DOHH2 (cell line): Measurements from ENCODE around the gene BAHD1.

Experiments
- H3F3A ChIP-seq: fragments of 200-600 bp; sonication (generic), shearing (Covaris generic); 2 replicates; pipeline ENCODE4 v1.6.0; 2016; ENCODE audit warnings: antibody characterized with exemption, mild to moderate bottlenecking; ENCODE audit not compliant: control insufficient read depth, insufficient read depth
- H3K27ac ChIP-seq: fragments of 200-600 bp; sonication (generic); 2 replicates; pipeline ENCODE4 v1.5.1; 2014; ENCODE audit warnings: low read depth, mild to moderate bottlenecking, low read length, moderate library complexity
- H3K27me3 ChIP-seq: fragments of 200-600 bp; sonication (generic); 2 replicates; pipeline ENCODE4 v1.6.1; 2014; ENCODE audit warnings: mild to moderate bottlenecking, low read length, mixed read lengths; ENCODE audit not compliant: control insufficient read depth
- H3K36me3 ChIP-seq: fragments of 200-600 bp; sonication (generic); 2 replicates; pipeline ENCODE4 v1.6.1; 2014; ENCODE audit warnings: mild to moderate bottlenecking, low read length, moderate library complexity, mixed read lengths; ENCODE audit not compliant: control insufficient read depth
- H3K4me1 ChIP-seq: fragments of 200-600 bp; sonication (generic); 2 replicates; pipeline ENCODE4 v1.6.1; 2014; ENCODE audit warnings: mild to moderate bottlenecking, low read length, mixed read lengths; ENCODE audit not compliant: control insufficient read depth
- H3K4me2 ChIP-seq: fragments of 200-600 bp; sonication (generic); 2 replicates; pipeline ENCODE4 v1.6.0; 2014; ENCODE audit warnings: mild to moderate bottlenecking, low read length, moderate library complexity
- H3K4me3 ChIP-seq: fragments of 200-600 bp; sonication (generic); 2 replicates; pipeline ENCODE4 v1.5.1; 2014; ENCODE audit warnings: mild to moderate bottlenecking, low read length, mixed read lengths
- H3K79me2 ChIP-seq: fragments of 200-600 bp; sonication (generic); 2 replicates; pipeline ENCODE4 v1.6.1; 2014; ENCODE audit warnings: mild to moderate bottlenecking, low read length, mixed read lengths; ENCODE audit not compliant: control insufficient read depth
- H3K9me2 ChIP-seq: fragments of 200-600 bp; sonication (generic); replicated peaks from 2 replicates; pipeline ENCODE4 v1.6.1; 2014; ENCODE audit warnings: mild to moderate bottlenecking, low read length, mixed read lengths; ENCODE audit not compliant: control insufficient read depth
- H3K9me3 ChIP-seq: fragments of 200-600 bp; sonication (generic); 2 replicates; pipeline ENCODE4 v1.6.1; 2014; ENCODE audit warnings: antibody characterized with exemption, low read length, mixed read lengths; ENCODE audit not compliant: control insufficient read depth, insufficient read depth
- H4K20me1 ChIP-seq: fragments of 200-600 bp; sonication (generic); 2 replicates; pipeline ENCODE4 v1.6.0; 2014; ENCODE audit warnings: low read depth, mild to moderate bottlenecking, antibody characterized with exemption, low read length, moderate library complexity; ENCODE audit not compliant: control insufficient read depth, insufficient read depth
- EZH2phosphoT487 ChIP-seq: fragments of 200-600 bp; sonication (generic); IDR thresholded peaks from 2 replicates; pipeline ENCODE4 v1.6.1; 2017; ENCODE audit warnings: borderline replicate concordance, mild to moderate bottlenecking, antibody characterized with exemption, low read length, moderate library complexity, mixed read lengths
- TF ChIP-seq, protein P1 (sequence below): fragments of 200-600 bp; sonication (generic); IDR thresholded peaks from one replicate; pipeline ENCODE4 v1.5.1; 2014; ENCODE audit warnings: antibody characterized with exemption, mild to moderate bottlenecking, low read depth, low read length; ENCODE audit not compliant: poor library complexity, severe bottlenecking

The BAHD1 gene

DNA sequence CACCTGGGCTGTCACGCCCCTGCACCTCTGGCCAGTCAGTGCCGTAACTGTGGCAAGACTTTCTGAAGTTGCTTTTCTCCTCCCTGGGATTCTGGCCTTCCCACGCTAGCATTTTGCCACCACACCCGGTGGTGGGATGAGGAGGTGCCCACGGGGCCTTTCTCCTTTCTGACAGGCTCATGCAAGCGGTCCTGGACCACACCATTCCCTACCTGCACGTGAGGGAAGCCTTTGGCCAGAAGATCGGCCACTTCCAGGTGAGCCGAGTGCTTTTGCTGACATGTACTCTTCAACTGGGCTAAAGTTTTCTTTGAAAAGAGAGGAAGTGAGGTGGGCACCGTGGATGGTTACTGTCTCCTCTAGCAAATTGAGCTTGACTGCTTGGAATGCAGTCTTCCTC, 25.5 kb upstream of the BAHD1 start:
- Histone ChIP-seq H3K27ac (no peak overlapping the region), H3K4me2 (no peak overlapping the region), H3K4me1 (no peaks in the 10 kb centered on the region), H3K36me3 (peaks cover 26% of the 10 kb centered on the region; the same call in 1 of the 2 replicates), H3K4me3 (no peak overlapping the region), H3K9me3 (no peaks in the 10 kb centered on the region), H3K79me2 (no peaks in the 10 kb centered on the region), H4K20me1 (no peaks in the 10 kb centered on the region), H3K27me3 (no peaks in the 10 kb centered on the region), H3K9me2 (no peaks in the 10 kb centered on the region), H3F3A (no peaks in the 10 kb centered on the region)
- TF ChIP-seq, protein P1, sequence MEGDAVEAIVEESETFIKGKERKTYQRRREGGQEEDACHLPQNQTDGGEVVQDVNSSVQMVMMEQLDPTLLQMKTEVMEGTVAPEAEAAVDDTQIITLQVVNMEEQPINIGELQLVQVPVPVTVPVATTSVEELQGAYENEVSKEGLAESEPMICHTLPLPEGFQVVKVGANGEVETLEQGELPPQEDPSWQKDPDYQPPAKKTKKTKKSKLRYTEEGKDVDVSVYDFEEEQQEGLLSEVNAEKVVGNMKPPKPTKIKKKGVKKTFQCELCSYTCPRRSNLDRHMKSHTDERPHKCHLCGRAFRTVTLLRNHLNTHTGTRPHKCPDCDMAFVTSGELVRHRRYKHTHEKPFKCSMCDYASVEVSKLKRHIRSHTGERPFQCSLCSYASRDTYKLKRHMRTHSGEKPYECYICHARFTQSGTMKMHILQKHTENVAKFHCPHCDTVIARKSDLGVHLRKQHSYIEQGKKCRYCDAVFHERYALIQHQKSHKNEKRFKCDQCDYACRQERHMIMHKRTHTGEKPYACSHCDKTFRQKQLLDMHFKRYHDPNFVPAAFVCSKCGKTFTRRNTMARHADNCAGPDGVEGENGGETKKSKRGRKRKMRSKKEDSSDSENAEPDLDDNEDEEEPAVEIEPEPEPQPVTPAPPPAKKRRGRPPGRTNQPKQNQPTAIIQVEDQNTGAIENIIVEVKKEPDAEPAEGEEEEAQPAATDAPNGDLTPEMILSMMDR: no peak
- TF ChIP-seq EZH2phosphoT487: no peak

DNA sequence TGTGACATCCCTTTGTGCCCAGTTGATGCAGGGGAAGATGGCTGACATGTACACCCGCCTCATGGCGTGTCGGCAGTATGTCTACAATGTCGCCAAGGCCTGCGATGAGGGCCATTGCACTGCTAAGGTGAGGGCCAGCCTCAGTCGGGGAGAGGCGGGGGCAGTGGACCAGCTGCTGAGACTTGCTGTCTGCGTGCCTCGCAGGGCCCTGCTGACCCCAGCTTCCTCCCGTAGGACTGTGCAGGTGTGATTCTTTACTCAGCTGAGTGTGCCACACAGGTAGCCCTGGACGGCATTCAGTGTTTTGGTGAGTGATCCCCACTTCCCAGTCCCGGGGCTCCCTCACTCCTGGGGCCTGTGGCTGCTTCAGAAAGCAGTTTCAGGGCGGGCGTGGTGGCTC, 24.7 kb upstream of the BAHD1 start:
- Histone ChIP-seq H3K79me2 (no peaks in the 10 kb centered on the region), H3K36me3 (peaks cover 21% of the 10 kb centered on the region; the same call in 1 of the 2 replicates), H3K27me3 (no peaks in the 10 kb centered on the region), H3K27ac (no peak overlapping the region), H3K4me3 (no peak overlapping the region), H3K4me1 (no peaks in the 10 kb centered on the region), H3K9me3 (no peaks in the 10 kb centered on the region), H3K4me2 (no peak overlapping the region), H3F3A (no peaks in the 10 kb centered on the region), H4K20me1 (no peaks in the 10 kb centered on the region), H3K9me2 (no peaks in the 10 kb centered on the region)
- TF ChIP-seq EZH2phosphoT487: no peak
- TF ChIP-seq, protein P1: no peak

DNA sequence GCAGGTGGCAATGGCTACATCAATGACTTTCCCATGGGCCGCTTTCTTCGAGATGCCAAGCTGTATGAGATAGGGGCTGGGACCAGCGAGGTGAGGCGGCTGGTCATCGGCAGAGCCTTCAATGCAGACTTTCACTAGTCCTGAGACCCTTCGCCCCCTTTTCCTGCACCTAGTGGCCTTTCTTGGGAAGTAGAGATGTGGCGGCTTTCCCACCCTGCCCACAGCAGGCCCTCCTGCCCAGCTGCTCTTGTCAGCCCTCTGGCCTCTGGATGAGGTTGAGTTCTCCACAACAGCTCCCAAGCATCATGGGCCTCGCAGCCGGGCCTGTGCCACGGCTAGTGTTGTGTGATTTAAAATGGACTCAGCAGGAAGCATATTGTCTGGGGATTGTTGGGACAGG, 22.6 kb upstream of the BAHD1 start:
- no peaks in the 10 kb centered on the region for H4K20me1 ChIP-seq
- no peak for TF ChIP-seq EZH2phosphoT487
- TF ChIP-seq, protein P1: no peak
- H3K27me3 ChIP-seq: peaks cover 3% of the 10 kb centered on the region; the same call in 1 of the 2 replicates
- H3K27ac ChIP-seq: no peak overlapping the region
- peaks cover 3% of the 10 kb centered on the region; the same call in 1 of the 2 replicates for H3K4me1 ChIP-seq
- no peaks in the 10 kb centered on the region for H3K9me3 ChIP-seq
- no peak overlapping the region for H3K4me3 ChIP-seq
- no peak overlapping the region for H3K4me2 ChIP-seq
- H3K9me2 ChIP-seq: no peaks in the 10 kb centered on the region
- peaks cover 15% of the 10 kb centered on the region; the same call in 1 of the 2 replicates for H3K36me3 ChIP-seq
- no peaks in the 10 kb centered on the region for H3F3A ChIP-seq
- no peaks in the 10 kb centered on the region for H3K79me2 ChIP-seq
